Urinary bladder (tissue), 4 donors: Measurements from ENCODE around the gene LSM3. TPM values are rescaled to one million over a fixed set of nuclear protein-coding genes. Genes with fewer than 3 reads are reported as not detected.

Experiments used
- DNase-seq: peaks from one replicate; pipeline ENCODE4 v3.0.0-alpha.2; 2015; ENCODE audit errors: extremely low spot score
- H3K27ac ChIP-seq: one replicate; pipeline ENCODE4 v1.5.1; 2013; ENCODE audit warnings: low read depth, mild to moderate bottlenecking, moderate library complexity
- H3K36me3 ChIP-seq: one replicate; pipeline ENCODE4 v1.6.1; 2013; ENCODE audit warnings: mild to moderate bottlenecking, moderate library complexity; ENCODE audit not compliant: insufficient read depth
- H3K4me1 ChIP-seq: one replicate; pipeline ENCODE4 v1.6.1; 2013; ENCODE audit warnings: mild to moderate bottlenecking, moderate library complexity; ENCODE audit not compliant: insufficient read depth
- H3K4me3 ChIP-seq: one replicate; pipeline ENCODE4 v1.5.1; 2013; ENCODE audit warnings: low read depth, low read length
- WGBS: extraction: QIAGEN DNeasy Blood & Tissue Kit; methylation state at CpG from one replicate; pipeline ENCODE4 v1.1.7; 2013; 5-methylcytosine and 5-hydroxymethylcytosine counted together
- polyA plus RNA-seq: library from polyadenylated mRNA; stranded (reverse); fragments of 200-250 nt; gene quantifications from one replicate; pipeline ENCODE4 v1.2.3, GENCODE V29; 2013
- total RNA-seq: library from RNA; depleted of rRNA; stranded (reverse); fragments of >200 nt; gene quantifications from one replicate; pipeline ENCODE4 v1.2.3, GENCODE V29; 2014
- donor health status: healthy with polysubstance abuse.
- donor health status: healthy.

Gene LSM3
- total and polyA plus RNA-seq, 2 donors, result 12.2 to 13.0 TPM

DNA sequence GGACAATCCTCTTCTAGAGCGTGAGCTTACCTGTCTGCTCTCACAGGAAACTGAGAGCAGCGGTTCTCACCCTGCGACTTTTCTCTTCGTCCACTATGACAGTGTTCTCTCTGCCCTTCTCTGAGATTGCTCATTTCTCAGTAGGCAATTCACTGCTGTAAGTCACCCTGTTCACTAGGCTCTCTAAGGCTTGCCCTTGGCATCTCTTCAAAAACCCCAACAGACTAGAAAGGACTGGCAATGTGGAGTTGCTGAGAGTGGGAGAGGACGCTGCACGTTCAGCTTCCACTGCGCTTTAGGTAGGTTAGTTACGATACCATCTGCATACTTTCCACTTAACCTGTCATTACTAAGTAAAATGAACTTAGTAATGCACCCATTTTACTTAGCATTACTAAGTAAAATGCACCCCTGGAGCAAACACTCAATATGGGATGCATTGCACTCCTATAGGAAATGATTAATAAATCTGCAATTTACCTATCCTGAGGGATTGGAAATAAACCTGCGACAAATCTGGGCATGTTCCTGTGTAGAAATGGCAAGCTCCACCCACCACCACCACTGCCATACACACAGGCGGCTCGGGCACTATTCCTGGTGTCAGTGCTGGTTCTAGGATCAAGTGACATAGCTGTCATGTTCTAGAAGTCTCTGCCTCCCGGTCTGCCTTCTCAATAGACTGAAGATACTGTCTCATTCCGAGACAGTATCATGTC is 21.6 kb upstream of the LSM3 start:
- H3K36me3 ChIP-seq, result no peaks in the 10 kb centered on the region
- no peak overlapping the region for H3K4me3 ChIP-seq
- DNase-seq, result no peak
- no peaks in the 10 kb centered on the region for H3K4me1 ChIP-seq
- WGBS, result 94% methylated on average over 13 of the region's 13 CpGs
- H3K27ac ChIP-seq, result no peak overlapping the region

GRCh38 chr3:14157951-14158350 is 20.7 kb upstream of the LSM3 start:
- Histone ChIP-seq H3K4me1 (no peaks in the 10 kb centered on the region), H3K36me3 (no peaks in the 10 kb centered on the region), H3K4me3 (no peak overlapping the region), H3K27ac (no peak overlapping the region)
- DNase-seq, result no peak
- WGBS, result 96% methylated on average over 9 of the region's 9 CpGs

DNA sequence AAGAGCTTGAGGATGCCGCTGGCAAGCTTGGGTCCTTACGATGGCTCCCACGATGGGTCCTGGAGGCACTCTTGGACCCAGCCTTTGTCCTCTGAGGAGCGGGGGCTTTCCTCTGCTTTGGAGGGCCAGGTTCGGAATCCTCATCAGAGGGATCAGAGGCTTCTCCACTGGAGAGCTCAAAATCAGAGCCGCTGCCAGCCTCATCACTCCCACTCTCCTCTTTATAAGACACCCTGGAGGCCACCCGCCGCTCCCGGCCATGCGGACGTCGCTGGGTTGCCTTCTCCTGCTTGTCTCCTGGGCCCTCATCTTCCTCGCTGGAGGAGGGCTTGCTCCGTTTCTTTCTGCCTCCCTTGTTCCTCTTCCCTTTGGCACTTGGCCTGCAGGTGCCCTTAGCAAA is 20.2 kb upstream of the LSM3 start:
- 92% methylated on average over 14 of the region's 14 CpGs for WGBS
- no peak for DNase-seq
- H3K4me3 ChIP-seq, result no peak overlapping the region
- H3K27ac ChIP-seq, result no peak overlapping the region
- H3K4me1 ChIP-seq, result no peaks in the 10 kb centered on the region
- H3K36me3 ChIP-seq, result no peaks in the 10 kb centered on the region

DNA sequence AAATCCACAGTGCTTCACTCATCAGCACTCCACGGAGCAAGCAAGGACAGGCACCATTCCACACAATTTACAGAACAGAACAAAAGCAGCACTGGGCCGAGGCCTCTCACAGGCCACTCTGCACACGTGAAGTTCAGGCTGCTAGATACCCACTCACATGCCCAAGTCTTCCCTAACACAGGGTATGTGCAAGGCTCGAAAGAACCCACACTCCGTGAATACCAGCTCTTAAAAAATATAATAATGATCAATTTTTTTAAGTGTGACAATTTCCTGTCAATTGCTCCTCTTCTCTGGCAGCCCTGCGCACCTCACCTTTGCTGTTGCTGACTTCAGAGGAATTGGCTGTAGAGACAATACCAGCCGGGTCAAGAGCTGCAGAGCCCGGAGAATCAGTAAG is 19.2 kb upstream of the LSM3 start:
- no peak for DNase-seq
- Histone ChIP-seq H3K4me3 (no peak overlapping the region), H3K4me1 (no peaks in the 10 kb centered on the region), H3K27ac (no peak overlapping the region), H3K36me3 (no peaks in the 10 kb centered on the region)
- 97% methylated on average over 8 of the region's 8 CpGs for WGBS

GRCh38 chr3:14161282-14161681 is 17.3 kb upstream of the LSM3 start:
- no peaks in the 10 kb centered on the region for H3K4me1 ChIP-seq

GRCh38 chr3:14162178-14162577 is 16.4 kb upstream of the LSM3 start:
- Histone ChIP-seq H3K4me1 (no peaks in the 10 kb centered on the region), H3K4me3 (no peak overlapping the region), H3K36me3 (peaks cover 6% of the 10 kb centered on the region), H3K27ac (no peak overlapping the region)
- WGBS, result 98% methylated on average over 2 of the region's 2 CpGs
- DNase-seq, result no peak

More at GRCh38 chr3:14161282-14161681, 17.3 kb upstream of the LSM3 start:
- Histone ChIP-seq H3K36me3 (peaks cover 6% of the 10 kb centered on the region), H3K4me3 (no peak overlapping the region), H3K27ac (no peak overlapping the region)
- DNase-seq, result no peak
- 94% methylated on average over 2 of the region's 2 CpGs for WGBS

- no peaks in the 10 kb centered on the region for H3K4me1 ChIP-seq
- no peak overlapping the region for H3K4me3 ChIP-seq
- 89% methylated on average over 9 of the region's 9 CpGs for WGBS
- H3K27ac ChIP-seq, result no peak overlapping the region
- H3K36me3 ChIP-seq, result peaks cover 8% of the 10 kb centered on the region
- no peak for DNase-seq
Observed at GRCh38 chr3:14166877-14167603, 11.6 kb upstream of the LSM3 start.

GRCh38 chr3:14169435-14169834 is 9.2 kb upstream of the LSM3 start:
- no peak overlapping the region for H3K4me3 ChIP-seq
- 97% methylated on average over 2 of the region's 2 CpGs for WGBS
- H3K27ac ChIP-seq, result no peak overlapping the region
- H3K36me3 ChIP-seq, result peaks cover 8% of the 10 kb centered on the region
- no peaks in the 10 kb centered on the region for H3K4me1 ChIP-seq
- no peak for DNase-seq

DNA sequence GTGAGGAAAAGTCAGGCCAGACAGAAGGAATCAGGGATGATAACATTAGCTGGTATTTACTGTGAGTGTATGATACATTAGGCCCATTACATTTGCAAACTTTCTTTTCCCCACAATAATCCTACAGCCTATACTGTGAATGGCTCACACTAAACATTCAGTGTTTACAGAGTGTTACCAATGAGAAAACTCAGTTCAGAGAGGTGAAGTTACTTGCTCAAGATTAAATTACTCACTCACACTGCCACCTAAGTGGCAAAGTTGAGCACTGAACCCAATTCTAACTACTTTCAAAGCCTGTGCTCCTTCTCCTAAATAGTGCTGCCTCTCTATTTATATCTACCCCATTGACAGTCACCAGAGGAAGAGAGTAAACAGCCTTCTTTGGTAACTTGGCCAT is 8.7 kb upstream of the LSM3 start:
- Histone ChIP-seq H3K36me3 (peaks cover 8% of the 10 kb centered on the region), H3K4me3 (no peak overlapping the region)

DNA sequence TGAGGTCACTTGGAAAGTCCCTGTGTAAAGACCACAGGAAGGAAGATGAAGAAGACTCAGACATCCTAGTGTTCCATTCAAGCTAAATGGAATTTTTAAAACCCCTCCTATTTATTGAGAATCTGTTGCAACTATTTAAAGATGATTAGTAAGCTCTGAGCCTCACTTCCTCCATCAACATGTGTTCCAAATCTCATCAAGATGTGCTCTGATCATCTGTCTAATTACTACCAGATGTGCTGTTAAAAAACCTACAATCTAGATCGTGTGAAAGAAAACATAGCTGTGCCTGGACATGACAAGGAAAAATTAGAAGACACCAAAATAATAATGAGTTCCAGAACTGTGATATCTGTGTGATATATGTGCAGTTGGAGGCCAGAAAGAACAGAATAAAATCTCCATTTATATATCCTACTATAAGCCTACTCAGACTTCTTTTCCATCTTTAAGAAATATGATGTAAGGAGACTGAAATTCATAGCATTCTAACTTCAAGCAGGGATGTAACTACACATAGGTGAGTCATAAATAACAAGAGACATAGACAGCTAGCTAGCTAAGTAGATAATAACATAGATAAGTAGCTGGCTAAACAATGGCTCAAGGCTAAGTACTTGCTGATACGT is 8.0 kb upstream of the LSM3 start:
- DNase-seq, result no peak
- H3K27ac ChIP-seq, result no peak overlapping the region
- peaks cover 2% of the 10 kb centered on the region for H3K36me3 ChIP-seq
- H3K4me1 ChIP-seq, result no peaks in the 10 kb centered on the region
- WGBS, result 57% methylated on average over 2 of the region's 2 CpGs
- no peak overlapping the region for H3K4me3 ChIP-seq

More for the DNA sequence above, 8.7 kb upstream of the LSM3 start:
- Histone ChIP-seq H3K27ac (no peak overlapping the region), H3K4me1 (no peaks in the 10 kb centered on the region)
- no peak for DNase-seq

DNA sequence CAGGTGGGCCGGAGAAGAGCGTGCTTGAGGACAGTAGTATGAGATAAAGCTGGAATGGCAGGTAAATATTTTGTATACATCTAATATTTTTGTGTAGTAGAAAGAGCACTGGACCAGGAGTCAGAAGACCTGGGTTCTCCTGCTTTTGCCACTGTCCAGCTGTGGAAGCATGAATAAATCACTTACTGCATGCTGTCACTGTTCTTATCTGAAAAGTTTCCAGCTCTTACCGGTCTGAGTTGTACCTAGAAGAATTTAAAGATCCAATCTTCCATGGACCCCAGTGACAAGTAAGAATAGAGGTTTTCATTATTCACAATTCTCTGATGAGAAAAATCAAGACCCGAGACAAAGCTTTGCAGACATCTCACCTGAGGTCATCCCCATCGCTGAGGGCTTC is 6.1 kb upstream of the LSM3 start:
- WGBS, result 94% methylated on average over 5 of the region's 5 CpGs
- H3K36me3 ChIP-seq, result peaks cover 2% of the 10 kb centered on the region
- DNase-seq, result no peak
- no peaks in the 10 kb centered on the region for H3K4me1 ChIP-seq
- H3K4me3 ChIP-seq, result no peak overlapping the region
- H3K27ac ChIP-seq, result no peak overlapping the region

GRCh38 chr3:14174483-14174882 is 4.1 kb upstream of the LSM3 start:
- peaks cover 2% of the 10 kb centered on the region for H3K4me1 ChIP-seq
- 63% methylated on average over 2 of the region's 2 CpGs for WGBS
- DNase-seq, result no peak
- no peak overlapping the region for H3K27ac ChIP-seq
- no peak overlapping the region for H3K4me3 ChIP-seq
- no peaks in the 10 kb centered on the region for H3K36me3 ChIP-seq

GRCh38 chr3:14175383-14176037 is 3.1 kb upstream of the LSM3 start:
- 66% methylated on average over 3 of the region's 3 CpGs for WGBS

More at GRCh38 chr3:14175383-14176037, 3.1 kb upstream of the LSM3 start:
- Histone ChIP-seq H3K4me1 (peaks cover 2% of the 10 kb centered on the region), H3K27ac (no peak overlapping the region), H3K36me3 (no peaks in the 10 kb centered on the region), H3K4me3 (no peak overlapping the region)
- DNase-seq, result no peak
